ENCODE measurements around the gene UBE2U. TPM values are rescaled to one million over a fixed set of nuclear protein-coding genes. Genes with fewer than 3 reads are reported as not detected.

The UBE2U gene
- not detected in 2 replicates for total RNA-seq (2022)
- percentile 9 among the genes with signal in this experiment for Bru-seq, nascent RNA
- BruChase-seq, experiment 1, labeled RNA remaining after a 6-hour chase = percentile 19 among the genes with signal in this experiment
- BruChase-seq, experiment 2, labeled RNA remaining after a 2-hour chase = percentile 16 among the genes with signal in this experiment
- long read RNA-seq = 0 reads

GRCh38 chr1:64203420-64203819 lies at the start of gene UBE2U:
Gene UBE2U (plus strand): TSS chr1:64203623. CDS start chr1:64204051, 428 bp downstream.
- TF ChIP-seq CTCF (IDR thresholded peaks at IDR 0.05; ENCODE audit: unreplicated experiment) = no peak
- no peak for DNase-seq (ENCODE audit: unreplicated experiment)
- Mint-ChIP-seq H3K4me3 (ENCODE audit: unreplicated experiment) (no peak within 1 kb of the TSS), H3K9me3 (ENCODE audit: unreplicated experiment) (no peaks in the 10 kb centered on the region), H3K4me1 (ENCODE audit: insufficient read depth, unreplicated experiment) (peaks cover 6% of the 10 kb centered on the region), H3K27me3 (ENCODE audit: insufficient read depth, unreplicated experiment) (peaks cover 11% of the 10 kb centered on the region), H3K27ac (ENCODE audit: low read depth, unreplicated experiment) (no peak within 1 kb of the TSS), H3K36me3 (ENCODE audit: insufficient read depth, unreplicated experiment) (no peaks in the 10 kb centered on the region)
- intact Hi-C loops (cut with micrococcal nuclease) = no loop called here
- CTCF ChIA-PET = no interaction called here
- POLR2A ChIA-PET = no interaction called here
- no TSS peak for BruUV-seq (replicated peaks)

DNA sequence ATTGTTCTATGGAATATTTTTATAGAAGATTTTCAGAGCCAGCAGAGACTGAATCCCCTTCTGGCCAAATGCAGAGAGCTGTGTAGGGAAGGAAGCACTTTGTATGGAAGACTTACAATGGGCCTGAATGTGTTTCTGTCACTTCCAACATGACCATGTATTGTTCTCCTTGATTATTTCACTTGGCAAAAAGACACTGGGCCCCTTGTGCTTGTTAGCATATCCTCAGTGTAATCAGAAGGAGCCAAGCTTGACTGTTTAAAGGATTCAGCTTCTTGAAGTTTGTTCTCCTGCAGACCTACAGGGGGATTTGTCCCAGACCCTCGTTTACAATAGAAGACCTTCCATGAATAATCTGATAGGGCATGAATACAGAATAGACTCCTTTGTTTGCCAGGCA lies 48.1 kb upstream of the UBE2U start:
- TF ChIP-seq CTCF (IDR thresholded peaks at IDR 0.05; ENCODE audit: unreplicated experiment) = no peak
- H3K27me3 Mint-ChIP-seq (ENCODE audit: insufficient read depth, unreplicated experiment) = no peaks in the 10 kb centered on the region
- ChIA-PET CTCF (interaction anchor here (0.5 kb wide), 2 partner anchors 93 to 170 kb away, joined by 3 to 4 read pairs; no protein-coding TSS in a partner anchor), POLR2A (interaction anchor here (0.7 to 0.9 kb wide), 2 partner anchors 15 to 365 kb away, joined by 3 to 5 read pairs; no protein-coding TSS in a partner anchor)
- DNase-seq (ENCODE audit: unreplicated experiment) = no peak
- intact Hi-C loops (cut with micrococcal nuclease) = no loop called here
- H3K4me1 Mint-ChIP-seq (ENCODE audit: insufficient read depth, unreplicated experiment) = no peaks in the 10 kb centered on the region
- H3K9me3 Mint-ChIP-seq (ENCODE audit: unreplicated experiment) = no peaks in the 10 kb centered on the region
- no TSS peak for BruUV-seq (replicated peaks)
- no peak overlapping the region for H3K27ac Mint-ChIP-seq (ENCODE audit: low read depth, unreplicated experiment)
- H3K4me3 Mint-ChIP-seq (ENCODE audit: unreplicated experiment) = no peak overlapping the region
- peaks cover 6% of the 10 kb centered on the region for H3K36me3 Mint-ChIP-seq (ENCODE audit: insufficient read depth, unreplicated experiment)

DNA sequence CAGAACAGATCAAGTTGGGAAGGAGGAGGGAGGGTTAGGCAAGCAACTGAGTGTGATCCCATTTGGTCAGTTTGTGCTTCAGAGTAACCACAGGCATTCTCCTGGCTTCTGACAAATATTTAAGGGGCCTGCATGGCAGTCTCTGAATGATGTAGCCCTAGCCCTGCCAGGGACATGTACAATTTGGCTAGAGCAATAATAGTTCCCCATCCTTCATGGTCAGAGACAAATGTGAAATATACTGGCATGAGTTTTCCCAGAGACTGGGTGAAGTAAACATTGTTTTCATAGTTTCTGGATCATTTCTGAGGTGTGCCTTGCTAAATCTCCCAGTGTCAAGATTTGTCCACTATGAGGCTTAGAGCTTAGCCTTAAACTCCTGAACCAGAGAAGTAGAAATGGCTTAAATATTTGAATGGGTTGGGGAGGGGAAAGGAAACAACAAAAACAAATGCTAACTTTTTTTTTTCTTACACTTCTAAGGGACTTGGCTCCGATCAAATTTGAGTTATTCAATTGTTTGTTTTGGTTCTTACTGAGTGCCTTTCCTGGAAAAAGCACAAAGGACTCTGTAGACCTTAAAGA lies 42.0 kb upstream of the UBE2U start:
- Mint-ChIP-seq H3K4me3 (ENCODE audit: unreplicated experiment) (no peak overlapping the region), H3K27ac (ENCODE audit: low read depth, unreplicated experiment) (no peak overlapping the region), H3K36me3 (ENCODE audit: insufficient read depth, unreplicated experiment) (peaks cover 6% of the 10 kb centered on the region), H3K4me1 (ENCODE audit: insufficient read depth, unreplicated experiment) (no peaks in the 10 kb centered on the region), H3K27me3 (ENCODE audit: insufficient read depth, unreplicated experiment) (no peaks in the 10 kb centered on the region), H3K9me3 (ENCODE audit: unreplicated experiment) (no peaks in the 10 kb centered on the region)
- intact Hi-C loops (cut with micrococcal nuclease) = loop anchor here (5.0 kb wide), 1 partner anchor 544 kb away; no protein-coding TSS in a partner anchor
- ChIA-PET CTCF (no interaction called here), POLR2A (no interaction called here)
- TF ChIP-seq CTCF (IDR thresholded peaks at IDR 0.05; ENCODE audit: unreplicated experiment) = no peak
- no peak for DNase-seq (ENCODE audit: unreplicated experiment)
- no TSS peak for BruUV-seq (replicated peaks)

GRCh38 chr1:64162151-64162550 lies 41.3 kb upstream of the UBE2U start:
- ChIA-PET POLR2A (no interaction called here), CTCF (interaction anchor here (0.6 to 4.2 kb wide), 5 partner anchors 20 to 488 kb away, joined by 3 to 35 read pairs (median 3); no protein-coding TSS in a partner anchor)
- H3K36me3 Mint-ChIP-seq (ENCODE audit: insufficient read depth, unreplicated experiment) = peaks cover 6% of the 10 kb centered on the region
- no TSS peak for BruUV-seq (replicated peaks)
- intact Hi-C loops (cut with micrococcal nuclease) = loop anchor here (5.0 kb wide), 1 partner anchor 545 kb away; no protein-coding TSS in a partner anchor
- H3K27me3 Mint-ChIP-seq (ENCODE audit: insufficient read depth, unreplicated experiment) = no peaks in the 10 kb centered on the region
- H3K4me3 Mint-ChIP-seq (ENCODE audit: unreplicated experiment) = no peak overlapping the region
- no peaks in the 10 kb centered on the region for H3K4me1 Mint-ChIP-seq (ENCODE audit: insufficient read depth, unreplicated experiment)
- no peak for DNase-seq (ENCODE audit: unreplicated experiment)
- no peak for TF ChIP-seq CTCF (IDR thresholded peaks at IDR 0.05; ENCODE audit: unreplicated experiment)
- H3K27ac Mint-ChIP-seq (ENCODE audit: low read depth, unreplicated experiment) = no peak overlapping the region
- no peaks in the 10 kb centered on the region for H3K9me3 Mint-ChIP-seq (ENCODE audit: unreplicated experiment)

Data from MCF 10A (cell line).